ENCODE data around the gene AP2B1. TPM values are rescaled to one million over a fixed set of nuclear protein-coding genes. Genes with fewer than 3 reads are reported as not detected.

AP2B1 gene
- total RNA-seq, 1 donor from 2014 or later = 152 TPM

GRCh38 chr17:35705230-35705629 lies 118.1 kb downstream of the AP2B1 start:
- no peak for TF ChIP-seq CTCF (IDR thresholded peaks at IDR 0.05; ENCODE audit: insufficient read depth, low read length, poor library complexity, severe bottlenecking)
- no peak for DNase-seq (ENCODE audit: low read depth)
- Histone ChIP-seq H3K4me3 (ENCODE audit: low read depth, low read length) (no peak overlapping the region), H3K27me3 (ENCODE audit: control insufficient read depth, insufficient read depth, low read length) (no peaks in the 10 kb centered on the region), H3K36me3 (ENCODE audit: control insufficient read depth, insufficient read depth, low read length) (no peaks in the 10 kb centered on the region)

- Histone ChIP-seq H3K4me3 (ENCODE audit: low read depth, low read length) (no peak overlapping the region), H3K27me3 (ENCODE audit: control insufficient read depth, insufficient read depth, low read length) (no peaks in the 10 kb centered on the region), H3K36me3 (ENCODE audit: control insufficient read depth, insufficient read depth, low read length) (no peaks in the 10 kb centered on the region)
- TF ChIP-seq CTCF (IDR thresholded peaks at IDR 0.05; ENCODE audit: insufficient read depth, low read length, poor library complexity, severe bottlenecking) = no peak
- no peak for DNase-seq (ENCODE audit: low read depth)
Measured at GRCh38 chr17:35705705-35706104, 118.6 kb downstream of the AP2B1 start.

- Histone ChIP-seq H3K4me3 (ENCODE audit: low read depth, low read length) (no peak overlapping the region), H3K36me3 (ENCODE audit: control insufficient read depth, insufficient read depth, low read length) (no peaks in the 10 kb centered on the region), H3K27me3 (ENCODE audit: control insufficient read depth, insufficient read depth, low read length) (no peaks in the 10 kb centered on the region)
- DNase-seq (ENCODE audit: low read depth) = no peak
- no peak for TF ChIP-seq CTCF (IDR thresholded peaks at IDR 0.05; ENCODE audit: insufficient read depth, low read length, poor library complexity, severe bottlenecking)
Measured at GRCh38 chr17:35708149-35708548, 121.0 kb downstream of the AP2B1 start.

- Histone ChIP-seq H3K36me3 (ENCODE audit: control insufficient read depth, insufficient read depth, low read length) (no peaks in the 10 kb centered on the region), H3K27me3 (ENCODE audit: control insufficient read depth, insufficient read depth, low read length) (no peaks in the 10 kb centered on the region), H3K4me3 (ENCODE audit: low read depth, low read length) (no peak overlapping the region)
- TF ChIP-seq CTCF (IDR thresholded peaks at IDR 0.05; ENCODE audit: insufficient read depth, low read length, poor library complexity, severe bottlenecking) = no peak
- no peak for DNase-seq (ENCODE audit: low read depth)
Measured at GRCh38 chr17:35708951-35709350, 121.8 kb downstream of the AP2B1 start.

GRCh38 chr17:35709874-35710273 lies 122.8 kb downstream of the AP2B1 start:
- no peaks in the 10 kb centered on the region for H3K36me3 ChIP-seq (ENCODE audit: control insufficient read depth, insufficient read depth, low read length)

More at GRCh38 chr17:35709874-35710273, 122.8 kb downstream of the AP2B1 start:
- no peak for TF ChIP-seq CTCF (IDR thresholded peaks at IDR 0.05; ENCODE audit: insufficient read depth, low read length, poor library complexity, severe bottlenecking)
- H3K27me3 ChIP-seq (ENCODE audit: control insufficient read depth, insufficient read depth, low read length) = no peaks in the 10 kb centered on the region
- H3K4me3 ChIP-seq (ENCODE audit: low read depth, low read length) = no peak overlapping the region
- no peak for DNase-seq (ENCODE audit: low read depth)
